ENCODE data around the gene YDJC.
"Not testable (repeated sequence)": the region's sequence is repeated elsewhere in the genome, so short reads cannot be mapped to it uniquely, and the experiment has no call there.

The YDJC gene

DNA sequence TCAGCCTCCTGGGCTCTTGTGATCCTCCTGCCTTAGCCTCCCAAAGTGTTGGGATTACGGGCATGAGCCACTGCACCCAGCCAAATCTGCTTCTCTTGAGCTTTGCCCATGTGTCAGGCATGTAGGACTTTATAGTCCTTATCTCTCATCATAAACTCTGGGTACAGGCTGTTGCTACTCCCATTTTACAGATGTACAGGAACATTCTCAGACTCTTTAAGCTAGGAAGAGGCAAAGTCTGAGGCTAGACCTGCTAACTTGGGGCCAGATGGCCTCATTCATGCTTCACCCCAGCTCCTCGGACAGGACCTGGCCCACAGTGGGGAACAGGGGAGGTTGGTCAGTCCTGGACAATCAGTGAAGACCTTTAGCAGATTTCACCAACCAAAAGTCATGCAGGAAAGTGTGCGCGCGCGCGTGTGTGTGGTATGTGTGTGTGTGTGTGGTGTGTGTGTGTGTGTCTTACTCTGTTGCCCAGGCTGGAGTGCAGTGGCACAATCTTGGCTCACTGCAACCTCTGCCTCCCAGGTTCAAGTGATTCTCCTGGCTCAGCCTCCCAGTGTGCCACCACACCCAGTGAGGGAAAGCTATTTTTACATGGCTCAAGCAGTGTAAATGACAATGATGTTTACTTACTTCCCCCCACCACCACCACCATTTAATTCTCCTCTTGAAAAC, 23.8 kb downstream of the YDJC start:
- no peak for DNase-seq

DNA sequence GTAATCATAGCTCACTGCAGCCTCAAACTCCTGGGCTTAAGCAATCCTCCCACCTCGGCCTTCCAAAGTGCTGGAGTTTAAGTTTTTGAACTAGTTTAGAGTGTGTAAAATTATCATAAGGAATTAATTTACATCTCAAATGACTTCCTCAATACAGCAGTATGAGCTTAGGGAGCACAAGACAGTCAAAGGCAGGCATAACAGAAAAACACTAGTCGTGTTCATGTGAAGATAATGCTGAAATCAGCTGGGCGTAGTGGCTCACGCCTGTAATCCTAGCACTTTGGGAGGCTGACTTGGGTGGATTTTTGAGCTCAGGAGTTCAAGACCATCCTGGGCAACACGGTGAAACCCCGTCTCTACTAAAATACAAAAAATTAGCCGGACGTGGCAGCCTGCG, 25.8 kb downstream of the YDJC start:
- DNase-seq, result no peak

DNA sequence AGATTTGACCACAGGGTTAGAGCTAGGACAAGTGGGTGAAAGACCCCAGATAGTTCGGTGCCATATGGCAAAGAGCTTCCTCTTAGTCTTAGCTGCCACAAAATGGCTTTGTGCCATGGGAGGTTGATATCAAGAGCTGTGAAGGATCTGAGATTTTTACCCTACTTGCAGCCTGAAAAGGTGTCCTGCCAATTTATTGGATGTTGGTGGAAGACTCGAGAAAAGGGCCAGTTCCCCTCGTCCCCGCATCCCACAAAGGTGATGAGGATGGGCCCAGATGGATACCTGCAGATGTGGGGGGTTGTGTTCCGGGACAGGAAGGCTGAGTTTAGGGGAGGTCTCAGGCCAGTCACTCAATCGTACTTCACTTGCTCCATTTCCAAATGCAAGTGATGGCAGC, 27.2 kb downstream of the YDJC start:
- DNase-seq, result no peak

DNA sequence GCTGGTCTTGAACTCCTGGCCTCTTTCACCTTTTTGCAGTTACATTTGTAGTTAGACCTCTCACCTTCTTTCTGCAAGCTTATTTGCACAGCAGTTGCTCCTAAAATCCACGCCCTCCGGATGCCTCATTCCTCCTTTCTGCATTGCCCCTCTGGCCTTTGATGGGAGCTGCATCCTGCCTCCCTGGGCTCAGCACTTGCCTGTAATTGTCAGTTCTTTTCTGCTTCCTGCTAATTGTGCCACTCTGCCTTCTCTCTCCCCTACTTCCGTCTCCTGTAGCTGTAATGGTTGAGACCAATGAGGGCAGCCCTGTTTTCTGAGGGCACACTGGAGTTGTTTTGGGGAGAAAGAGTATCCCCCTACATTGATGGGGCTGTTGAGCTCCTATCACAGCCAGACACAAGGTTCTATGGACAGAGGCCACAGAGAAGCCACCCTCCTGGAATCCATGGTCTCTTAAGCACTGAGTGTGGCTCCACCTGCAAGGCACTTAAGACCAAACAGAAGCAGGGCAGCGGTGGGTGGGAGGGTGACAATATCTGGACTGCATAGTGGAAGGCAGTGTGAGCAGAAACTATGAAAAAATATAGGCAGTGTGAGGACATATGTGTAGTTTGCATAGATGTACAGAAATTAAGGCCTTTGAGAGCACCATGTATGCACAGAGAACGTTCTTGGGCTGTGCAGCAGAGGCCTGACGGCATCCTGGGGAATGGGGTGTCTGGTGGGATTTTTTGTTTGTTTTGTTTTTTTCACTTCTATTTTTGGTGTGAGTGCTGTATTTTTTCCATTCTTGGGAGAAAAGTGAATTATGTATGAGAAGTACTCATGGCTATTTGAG, 30.5 kb downstream of the YDJC start:
- DNase-seq, result no peak

DNA sequence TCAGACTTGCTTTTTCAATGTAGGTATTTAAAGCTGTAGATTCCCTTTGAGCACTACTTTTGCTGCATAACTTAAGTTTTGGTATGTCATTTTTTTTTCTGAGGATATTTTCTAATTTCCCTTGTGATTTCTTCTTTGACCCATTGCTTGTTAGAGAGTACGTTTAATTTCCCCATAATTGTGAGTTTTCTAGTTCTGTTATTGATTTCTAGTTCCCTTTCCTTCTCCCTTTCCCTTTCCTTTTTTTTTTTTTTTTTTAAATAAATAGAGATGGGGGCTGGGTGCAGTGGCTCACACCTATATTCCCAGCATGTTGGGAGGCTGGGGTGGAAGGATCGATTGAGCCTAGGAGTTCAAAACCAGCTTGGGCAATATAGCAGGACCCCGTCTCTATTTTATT, 31.5 kb downstream of the YDJC start:
- DNase-seq, result no peak

DNA sequence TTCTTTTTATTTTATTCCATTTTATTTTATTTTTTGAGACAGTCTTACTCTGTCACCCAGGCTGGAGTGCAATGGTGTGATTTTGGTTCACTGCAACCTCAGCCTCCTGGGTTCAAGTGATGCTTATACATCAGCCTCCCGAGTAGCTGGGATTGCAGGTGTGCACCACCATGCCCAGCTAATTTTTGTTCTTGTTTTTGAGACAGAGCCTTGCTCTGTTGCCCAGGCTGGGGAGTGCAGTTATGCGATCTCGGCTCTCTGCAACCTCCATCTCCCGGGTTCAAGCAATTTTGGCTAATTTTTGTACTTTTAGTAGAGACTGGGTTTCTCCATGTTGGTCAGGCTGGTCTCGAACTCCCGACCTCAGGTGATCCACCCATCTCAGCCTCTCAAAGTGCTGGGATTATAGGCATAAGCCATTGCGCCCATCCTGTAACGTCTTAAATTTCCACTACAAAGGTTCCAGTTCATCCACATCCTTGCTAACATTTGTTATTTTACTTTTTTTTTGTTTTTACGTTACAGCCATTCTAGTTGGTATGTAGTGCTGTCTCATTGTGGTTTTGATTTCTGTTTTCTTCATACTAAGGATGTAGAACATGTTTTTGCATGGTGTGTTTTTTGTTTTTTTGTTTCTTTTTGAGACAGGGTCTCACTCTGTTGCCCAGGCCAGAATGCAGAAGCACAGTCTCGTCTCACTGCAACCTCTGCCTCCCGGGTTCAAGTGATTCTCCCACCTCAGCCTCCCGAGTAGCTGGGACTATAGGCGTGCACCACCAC, 33.3 kb downstream of the YDJC start:
- not testable (repeated sequence) for DNase-seq

DNA sequence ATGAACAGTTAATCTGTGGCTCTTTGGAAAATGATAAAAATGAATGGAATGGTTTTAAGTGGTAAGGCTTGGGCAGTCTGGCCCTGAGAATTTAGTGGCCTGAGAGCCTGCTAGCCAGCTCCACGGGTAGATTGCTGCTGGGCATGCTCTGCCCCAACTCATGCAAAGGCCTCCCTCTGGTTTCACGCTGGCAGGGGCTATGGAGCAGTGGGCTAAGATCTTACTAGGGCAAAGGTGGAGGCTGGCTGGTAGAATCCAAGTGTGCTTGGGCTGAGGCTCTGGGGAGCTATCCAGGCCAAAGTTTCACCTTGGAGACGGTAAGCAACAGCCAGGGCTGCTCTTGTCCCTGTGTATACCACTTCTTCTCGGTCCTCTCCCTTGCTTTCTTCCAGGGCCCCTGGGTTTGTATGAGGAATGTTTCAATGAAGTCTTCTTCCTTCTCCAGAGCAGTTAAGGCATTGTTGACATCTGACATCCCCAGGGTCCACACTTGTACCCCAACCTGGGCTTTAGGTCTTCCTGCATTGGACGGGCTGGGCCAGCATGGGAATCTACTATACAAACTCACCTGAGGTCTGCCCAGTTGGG, 34.9 kb downstream of the YDJC start:
- DNase-seq, result no peak

DNA sequence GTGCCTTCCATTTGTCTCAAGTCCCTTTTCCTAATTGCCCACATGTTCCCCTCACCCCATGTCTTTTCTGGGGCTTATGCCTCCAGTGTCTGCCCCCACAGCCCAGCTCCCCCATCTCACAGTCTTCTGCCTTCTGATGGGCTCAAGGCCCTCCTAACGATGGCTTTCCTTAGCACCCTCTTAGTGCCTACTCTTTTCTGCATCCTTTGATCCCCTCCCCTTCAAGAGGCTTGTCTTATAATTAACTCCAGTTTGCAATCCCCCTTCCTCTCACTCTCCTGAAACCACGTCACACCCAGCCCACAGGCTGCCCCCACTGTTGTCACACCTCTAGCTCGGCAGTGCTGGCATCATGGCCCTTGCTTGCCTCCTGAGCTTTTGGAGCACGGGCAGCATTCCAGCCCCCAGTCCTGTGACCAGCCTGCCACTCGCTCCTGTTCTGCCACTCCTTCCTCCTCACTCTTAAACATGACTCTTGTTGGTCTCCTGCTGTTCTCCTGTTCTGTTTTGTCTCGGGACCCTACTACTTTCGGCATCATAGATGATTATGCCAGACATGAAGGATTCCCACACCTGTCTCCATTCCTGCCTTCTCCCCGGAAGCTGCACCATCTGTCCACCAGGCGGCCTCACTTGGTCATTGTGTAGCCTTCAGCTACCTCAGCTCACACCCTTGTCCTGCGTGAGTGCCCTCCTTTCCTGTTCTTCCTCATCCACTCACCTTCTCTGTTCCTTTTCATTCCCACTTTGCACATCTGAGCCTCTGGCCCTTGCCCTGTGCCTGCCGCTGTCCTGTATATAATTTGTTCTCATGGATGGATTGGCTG, 36.2 kb downstream of the YDJC start:
- no peak for DNase-seq

DNA sequence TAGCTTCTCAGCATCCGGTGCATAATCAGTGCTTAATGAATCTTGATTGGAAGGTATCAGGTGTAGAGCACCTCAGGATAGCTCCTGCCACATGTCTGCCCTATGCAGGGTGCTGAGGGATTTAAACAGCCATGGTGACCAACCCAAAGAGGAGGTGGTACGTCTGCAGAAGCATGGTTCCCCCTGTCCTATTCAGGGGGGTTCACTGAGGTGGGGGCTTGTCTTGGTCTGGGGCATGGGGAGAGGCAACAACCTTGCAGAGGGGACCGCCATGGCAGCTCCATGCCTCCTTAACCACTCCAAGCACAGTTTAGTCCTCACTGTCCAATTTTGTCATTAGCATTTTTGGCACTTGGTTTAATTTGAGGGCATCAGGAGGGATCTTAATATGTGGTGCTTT, 37.4 kb downstream of the YDJC start:
- no peak for DNase-seq

DNA sequence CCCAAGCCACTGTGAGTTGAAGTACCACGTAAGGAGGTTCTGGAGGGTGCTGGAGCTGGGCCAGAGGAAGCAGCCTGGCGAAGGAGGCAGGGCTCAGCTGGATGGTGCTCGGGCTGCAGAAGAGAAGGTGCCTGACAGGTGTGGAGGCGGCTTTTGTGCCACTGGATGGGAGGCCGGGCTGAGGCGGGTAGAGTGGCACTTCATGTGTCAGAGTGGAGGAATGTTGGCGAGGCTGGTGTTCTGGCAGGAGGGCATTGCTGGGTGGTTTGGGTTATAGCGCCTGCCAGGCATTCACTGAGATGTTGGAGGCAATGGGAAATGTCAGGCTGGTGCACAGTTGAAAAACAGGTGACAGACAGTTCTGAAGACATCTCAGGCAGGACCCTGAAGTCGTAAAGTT, 38.1 kb downstream of the YDJC start:
- DNase-seq, result no peak

DNA sequence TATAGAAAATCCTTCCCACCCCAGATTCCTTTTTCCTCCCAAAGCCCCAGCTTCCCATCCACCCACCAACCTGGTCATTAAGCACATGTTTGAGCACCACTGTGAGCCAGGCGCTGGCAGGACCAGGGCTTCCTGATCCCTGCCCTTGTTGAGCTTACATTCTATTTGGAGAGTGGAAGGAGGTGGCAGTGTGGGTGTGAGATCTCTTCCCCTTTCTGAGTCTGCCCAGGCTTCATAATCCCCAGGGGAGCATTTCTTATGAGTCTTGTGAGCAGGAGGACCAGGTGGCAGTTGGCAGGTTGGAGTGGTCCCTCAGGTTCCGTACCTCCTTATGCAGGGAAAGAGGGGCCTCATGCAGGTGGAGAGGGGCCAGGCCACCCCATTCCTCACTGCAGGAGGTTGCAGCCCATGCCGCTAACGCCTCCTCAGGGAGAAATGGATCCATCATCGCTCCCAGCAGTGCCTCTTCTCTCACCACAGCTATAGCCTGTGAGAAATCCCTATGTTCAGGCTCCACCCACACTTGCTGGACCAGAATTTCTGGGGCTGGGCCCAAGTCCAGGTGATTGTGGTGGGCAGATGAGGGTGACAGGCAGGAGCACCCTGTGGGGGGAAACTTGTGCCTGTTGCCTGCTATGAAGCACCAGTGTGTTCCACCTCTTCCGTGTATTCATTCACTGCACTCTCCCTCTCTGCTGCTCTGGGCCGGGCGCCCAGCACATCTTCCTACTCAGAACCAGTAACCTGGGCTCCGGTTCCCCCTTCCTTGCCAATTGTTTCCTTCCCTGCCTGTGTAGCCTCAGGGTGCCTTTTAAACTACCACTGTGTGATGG, 38.8 kb downstream of the YDJC start:
- DNase-seq, result no peak

DNA sequence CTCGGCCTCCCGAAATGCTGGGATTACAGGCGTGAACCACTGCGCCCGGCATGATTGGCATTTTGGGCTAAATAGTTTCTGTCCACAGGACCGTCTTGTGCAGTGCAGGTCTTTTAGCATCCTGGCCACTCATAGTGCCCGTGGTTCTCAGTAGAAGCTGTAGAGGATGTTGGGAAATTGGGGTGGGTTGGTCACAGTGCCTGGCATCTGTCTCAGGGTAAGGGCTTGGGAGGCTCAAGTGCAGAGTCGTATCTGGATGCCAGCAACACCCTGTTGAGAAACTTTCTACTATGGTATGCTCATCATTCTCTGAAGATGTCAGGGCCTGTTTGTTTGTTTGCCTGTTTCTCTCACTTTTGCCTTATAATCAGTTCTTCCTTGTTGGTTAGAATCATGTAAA, 40.4 kb downstream of the YDJC start:
- no peak for DNase-seq

DNA sequence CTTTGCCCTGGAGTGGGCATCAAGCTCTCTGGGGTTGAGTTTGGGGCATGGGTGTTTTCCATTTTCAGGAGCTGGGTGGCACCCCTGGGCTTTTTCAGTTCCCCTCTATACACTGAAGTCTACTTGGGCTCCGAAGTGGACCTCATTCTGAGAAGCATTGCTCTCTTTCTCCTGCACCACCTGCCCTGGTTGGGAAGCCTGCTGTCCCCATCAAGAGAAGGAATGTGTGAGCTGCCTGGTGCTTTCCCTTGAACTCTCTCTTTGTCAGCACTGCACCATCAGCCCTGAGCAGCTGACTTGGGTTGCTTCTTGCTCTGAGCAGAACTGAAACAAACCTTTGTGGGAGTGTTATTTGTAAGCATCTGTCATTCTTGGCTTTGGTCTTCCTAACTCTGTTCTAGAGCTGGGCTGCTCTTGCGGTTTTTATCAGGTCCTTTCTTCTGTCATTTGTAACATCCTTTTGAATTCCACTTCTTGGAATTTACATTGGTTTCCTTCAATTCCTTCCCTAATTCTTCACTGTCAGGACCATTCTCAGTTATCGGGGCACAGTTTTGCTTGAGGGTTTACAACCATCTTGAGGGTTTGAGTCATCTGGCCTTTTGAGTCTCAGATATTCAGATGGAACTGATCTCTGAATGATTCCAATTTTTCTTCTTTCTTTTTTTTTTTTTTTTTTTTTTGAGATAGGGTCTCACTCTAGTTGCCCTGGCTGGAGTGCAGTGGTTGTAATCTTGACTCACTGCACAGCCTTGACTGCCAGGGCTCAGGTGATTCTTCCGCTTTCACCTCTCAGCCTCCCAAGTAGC, 41.8 kb downstream of the YDJC start:
- DNase-seq, result no peak

DNA sequence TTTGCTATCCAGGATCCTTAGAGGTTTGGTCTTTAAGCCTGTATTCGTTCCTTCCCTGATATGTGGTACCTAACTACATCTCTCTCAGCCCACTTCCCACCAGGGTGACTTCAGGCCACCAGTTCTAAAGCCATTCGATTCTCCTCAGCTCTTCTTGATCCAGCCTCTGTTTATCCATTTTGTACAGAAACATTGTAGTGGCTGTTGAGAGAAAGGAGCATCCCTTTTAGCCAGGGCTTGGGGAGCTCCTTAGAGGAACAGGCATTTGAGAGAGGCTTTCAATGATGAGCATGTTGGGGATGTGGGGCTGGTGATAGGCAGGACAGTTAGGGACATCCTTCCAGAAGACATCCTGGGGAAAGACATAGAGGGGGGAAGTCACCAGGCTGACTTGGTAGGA, 44.4 kb downstream of the YDJC start:
- no peak for DNase-seq

DNA sequence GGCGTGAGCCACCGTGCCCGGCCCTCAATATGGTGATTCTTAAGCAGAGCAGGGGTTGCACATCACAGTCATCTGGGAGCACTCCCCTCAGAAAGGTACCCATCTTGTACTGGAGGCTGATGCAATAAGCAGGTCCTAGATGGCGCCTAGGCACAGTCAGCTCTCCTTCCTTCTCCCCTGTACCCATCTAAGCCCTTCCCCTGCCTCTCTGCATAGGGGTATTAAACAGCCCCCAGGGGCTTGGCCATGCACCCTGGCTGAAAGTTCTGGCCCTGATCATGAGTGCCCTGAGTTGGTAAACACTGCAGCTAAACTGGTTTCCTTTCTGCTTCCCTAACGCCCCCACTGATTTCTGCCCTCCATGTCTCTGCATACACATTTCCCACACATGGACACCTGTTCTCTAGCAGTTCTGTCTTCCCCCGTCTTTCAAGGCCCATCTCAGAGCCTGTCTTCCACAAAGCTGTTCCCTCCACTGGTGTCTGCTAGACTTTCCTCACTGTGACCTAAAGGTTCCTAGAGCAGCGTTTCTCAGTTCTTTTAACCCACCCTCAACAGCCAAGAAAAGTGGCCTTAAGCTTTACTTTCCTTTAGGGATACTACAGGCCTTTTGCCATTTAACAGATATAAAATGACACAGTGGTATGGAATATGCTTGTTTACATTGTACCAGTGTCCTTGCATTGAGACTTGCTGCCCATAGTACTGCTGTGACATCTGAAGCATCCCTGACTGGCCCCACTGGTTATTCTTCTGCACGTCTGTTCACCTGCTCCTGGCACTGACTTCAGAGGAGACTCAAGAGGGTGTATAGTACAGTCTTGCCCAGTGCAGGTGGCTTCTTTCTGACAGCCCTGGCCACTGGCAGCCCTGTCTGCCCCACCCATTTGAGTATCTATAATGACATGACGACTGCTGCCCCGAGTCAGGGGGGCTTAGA, 46.8 kb downstream of the YDJC start:
- no peak for DNase-seq

DNA sequence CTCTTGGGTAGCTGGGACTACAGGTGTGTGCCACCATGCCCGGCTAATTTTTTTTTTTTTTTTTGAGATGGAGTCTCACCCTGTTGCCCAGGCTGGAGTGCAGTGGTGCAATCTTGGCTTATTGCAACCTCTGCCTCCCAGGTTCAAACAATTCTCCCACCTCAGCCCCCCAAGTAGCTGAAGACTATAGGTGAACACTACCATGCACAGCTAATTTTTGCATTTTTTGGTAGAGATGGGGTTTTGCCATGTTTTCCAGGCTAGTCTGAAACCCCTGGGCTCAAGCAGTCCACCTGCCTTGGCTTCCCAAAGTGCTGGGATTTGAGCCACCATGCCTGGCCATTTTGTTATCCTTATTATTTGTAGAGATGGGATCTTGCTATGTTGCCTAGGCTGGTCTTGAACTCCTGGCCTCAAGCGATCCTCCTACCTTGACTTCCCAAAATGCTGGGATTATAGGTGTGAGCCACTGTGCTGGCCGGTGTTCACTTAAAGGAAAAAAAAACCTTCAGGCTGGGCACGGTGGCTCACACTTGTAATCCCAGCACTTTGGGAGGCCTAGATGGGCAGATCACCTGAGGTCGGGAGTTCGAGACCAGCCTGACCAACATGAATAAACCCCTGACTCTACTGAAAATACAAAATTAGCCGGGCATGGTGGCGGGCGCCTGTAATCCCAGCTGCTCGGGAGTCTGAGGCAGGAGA, 48.7 kb downstream of the YDJC start:
- DNase-seq, result not testable (repeated sequence)

DNA sequence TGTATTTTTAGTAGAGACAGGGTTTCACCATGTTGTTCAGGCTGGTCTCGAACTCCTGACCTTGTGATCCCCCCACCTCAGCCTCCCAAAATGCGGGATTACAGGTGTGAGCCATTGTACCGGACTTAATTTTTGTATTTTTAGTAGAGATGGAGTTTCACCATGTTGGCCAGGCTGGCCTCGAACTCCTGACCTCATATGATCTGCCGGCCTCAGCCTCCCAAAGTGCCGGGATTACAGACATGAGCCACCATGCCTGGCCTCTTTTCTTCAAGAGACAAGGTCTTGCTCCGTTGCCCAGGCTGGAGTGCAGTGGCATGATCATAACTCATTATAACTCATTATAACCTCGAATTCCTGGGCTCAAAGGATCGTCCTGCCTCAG, 49.2 kb downstream of the YDJC start:
- DNase-seq, result not testable (repeated sequence)

DNA sequence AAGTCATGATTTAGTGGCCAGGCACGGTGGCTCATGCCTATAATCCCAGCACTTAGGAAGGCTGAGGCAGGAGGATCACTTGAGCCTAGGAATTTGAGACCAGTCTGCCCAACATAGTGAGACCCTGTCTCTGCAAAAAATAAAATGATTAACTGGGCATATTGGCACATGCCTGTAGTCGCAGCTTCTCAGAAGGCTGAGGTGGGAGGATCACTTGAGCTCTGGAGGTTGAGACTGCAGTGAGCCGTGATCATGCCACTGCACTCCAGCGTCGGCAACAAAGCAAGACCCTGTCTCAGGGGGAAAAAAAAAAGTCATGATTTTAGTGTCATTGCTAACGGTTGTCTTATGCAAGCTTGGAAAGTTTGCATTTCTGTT, 50.4 kb downstream of the YDJC start:
- DNase-seq, result no peak
